Keratinocyte (primary cell): ENCODE measurements around the gene SCN10A.

Experiments
- CTCF ChIP-seq, 3 experiments: IDR thresholded peaks in 1 of 3; conservative IDR thresholded peaks in 1 of 3; optimal IDR thresholded peaks in 1 of 3; 2 replicates in 2 of 3; 3 replicates in 1 of 3; pipeline versions ENCODE3 to v1.5.1; 2011; ENCODE audit warnings: low read length in 3 of 3, mild to moderate bottlenecking in 3 of 3, moderate library complexity in 2 of 3, control low read depth in 1 of 3, inconsistent platforms in 1 of 3; ENCODE audit not compliant: insufficient read depth in 2 of 3; ENCODE audit errors: extremely low read depth in 1 of 3
- EZH2 ChIP-seq: IDR thresholded peaks from one replicate; pipeline ENCODE4 v1.6.1; 2012; ENCODE audit warnings: inconsistent platforms, mild to moderate bottlenecking, low read length, moderate library complexity

GRCh38 chr3:38811822-38812221 is 4.2 kb downstream of the SCN10A start:
- TF ChIP-seq CTCF (optimal IDR thresholded peaks at IDR 0.05 in 1 of 3, IDR thresholded peaks at IDR 0.05 in 1 of 3, conservative IDR thresholded peaks at IDR 0.05 in 1 of 3; ENCODE audit: extremely low read depth in 1 of 3, insufficient read depth in 2 of 3, low read length in 3 of 3) (no peak), EZH2 (no peak)
